Upper lobe of right lung (tissue), 1 donor: Measurements from ENCODE around the gene RILPL1. TPM values are rescaled to one million over a fixed set of nuclear protein-coding genes. Genes with fewer than 3 reads are reported as not detected.
"Not testable (repeated sequence)": the region's sequence is repeated elsewhere in the genome, so short reads cannot be mapped to it uniquely, and the experiment has no call there.

Experiments used
- ATAC-seq: fragments of 200-7000 bp; cut with Tn5 transposase; one replicate; pipeline ENCODE4 v1.9.1; 2020; ENCODE audit warnings: mild to moderate bottlenecking, moderate library complexity
- DNase-seq: peaks from one replicate; pipeline ENCODE4 v3.0.0-alpha.2; 2020
- H3K27ac ChIP-seq: fragments of 200-600 bp; one replicate; pipeline ENCODE4 v1.8.0; 2022
- H3K27me3 ChIP-seq: fragments of 200-600 bp; one replicate; pipeline ENCODE4 v1.8.0; 2022; ENCODE audit warnings: mild to moderate bottlenecking
- H3K36me3 ChIP-seq: fragments of 200-600 bp; one replicate; pipeline ENCODE4 v1.8.0; 2022
- H3K4me1 ChIP-seq: fragments of 200-600 bp; one replicate; pipeline ENCODE4 v1.8.0; 2022
- H3K4me3 ChIP-seq: fragments of 200-600 bp; one replicate; pipeline ENCODE4 v1.8.0; 2022; ENCODE audit warnings: mild to moderate bottlenecking
- H3K9me3 ChIP-seq: fragments of 200-600 bp; one replicate; pipeline ENCODE4 v1.8.0; 2022
- intact Hi-C: fragments of 100-400 bp; cut with DNase I; formaldehyde crosslinking; loops from one replicate; pipeline ENCODE4 v1.11.0; 2022
- total RNA-seq: library from RNA; stranded (reverse); fragmentation: NEBNext Ultra II Directional; extraction: Animal tissue kit (Norgen Biotek cat#: 25700); gene quantifications from one replicate; pipeline ENCODE4 v1.2.1, GENCODE V29; 2021
- TF ChIP-seq, protein P1 (sequence below): fragments of 200-600 bp; IDR thresholded peaks from one replicate; pipeline ENCODE4 v1.8.0; 2022; ENCODE audit warnings: antibody characterized with exemption
- donor health status: DM: no; HTN: yes; CAD: no; lungs with severe emphysema.

RILPL1 gene
- total RNA-seq, 1 donor from 2014 or later, result 17.9 TPM

- Histone ChIP-seq H3K27me3 (no peaks in the 10 kb centered on the region), H3K27ac (no peak overlapping the region)
- no peak for DNase-seq
Observed at GRCh38 chr12:123572391-123572790, 38.9 kb upstream of the RILPL1 start.

DNA sequence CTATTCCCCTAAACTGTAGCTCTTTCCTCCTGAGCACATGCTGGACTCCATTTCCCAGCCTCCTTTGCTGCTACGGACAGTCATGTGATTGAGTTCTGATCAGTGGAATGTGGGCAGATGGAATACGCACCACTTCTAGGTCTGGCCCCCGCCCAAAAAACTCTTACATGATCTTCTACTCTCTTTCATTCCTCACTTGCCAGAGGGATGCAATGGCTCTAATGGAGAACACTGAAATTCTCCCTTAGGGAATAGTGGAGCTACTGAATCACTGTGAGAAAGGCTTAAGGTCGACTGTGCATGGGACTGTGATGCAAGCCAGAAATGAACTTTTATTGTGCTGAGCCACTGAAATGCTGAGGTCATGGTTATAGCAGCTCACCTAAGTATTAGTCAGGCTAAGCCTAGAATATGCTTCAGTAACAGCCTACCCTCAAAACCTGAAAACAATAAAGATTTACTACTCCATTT, 37.9 kb upstream of the RILPL1 start:
- intact Hi-C loops, result no loop called here
- TF ChIP-seq, protein P1, sequence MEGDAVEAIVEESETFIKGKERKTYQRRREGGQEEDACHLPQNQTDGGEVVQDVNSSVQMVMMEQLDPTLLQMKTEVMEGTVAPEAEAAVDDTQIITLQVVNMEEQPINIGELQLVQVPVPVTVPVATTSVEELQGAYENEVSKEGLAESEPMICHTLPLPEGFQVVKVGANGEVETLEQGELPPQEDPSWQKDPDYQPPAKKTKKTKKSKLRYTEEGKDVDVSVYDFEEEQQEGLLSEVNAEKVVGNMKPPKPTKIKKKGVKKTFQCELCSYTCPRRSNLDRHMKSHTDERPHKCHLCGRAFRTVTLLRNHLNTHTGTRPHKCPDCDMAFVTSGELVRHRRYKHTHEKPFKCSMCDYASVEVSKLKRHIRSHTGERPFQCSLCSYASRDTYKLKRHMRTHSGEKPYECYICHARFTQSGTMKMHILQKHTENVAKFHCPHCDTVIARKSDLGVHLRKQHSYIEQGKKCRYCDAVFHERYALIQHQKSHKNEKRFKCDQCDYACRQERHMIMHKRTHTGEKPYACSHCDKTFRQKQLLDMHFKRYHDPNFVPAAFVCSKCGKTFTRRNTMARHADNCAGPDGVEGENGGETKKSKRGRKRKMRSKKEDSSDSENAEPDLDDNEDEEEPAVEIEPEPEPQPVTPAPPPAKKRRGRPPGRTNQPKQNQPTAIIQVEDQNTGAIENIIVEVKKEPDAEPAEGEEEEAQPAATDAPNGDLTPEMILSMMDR, result no peak
- Histone ChIP-seq H3K27ac (no peak overlapping the region), H3K4me1 (no peaks in the 10 kb centered on the region), H3K9me3 (no peaks in the 10 kb centered on the region), H3K4me3 (no peak overlapping the region), H3K36me3 (no peaks in the 10 kb centered on the region), H3K27me3 (no peaks in the 10 kb centered on the region)
- peak; percentile 78 for ATAC-seq
- DNase-seq, result no peak

More at GRCh38 chr12:123572391-123572790, 38.9 kb upstream of the RILPL1 start:
- H3K4me1 ChIP-seq, result no peaks in the 10 kb centered on the region
- TF ChIP-seq, protein P1, result no peak
- no peak for ATAC-seq
- intact Hi-C loops, result no loop called here
- no peak overlapping the region for H3K4me3 ChIP-seq
- H3K36me3 ChIP-seq, result no peaks in the 10 kb centered on the region
- no peaks in the 10 kb centered on the region for H3K9me3 ChIP-seq

DNA sequence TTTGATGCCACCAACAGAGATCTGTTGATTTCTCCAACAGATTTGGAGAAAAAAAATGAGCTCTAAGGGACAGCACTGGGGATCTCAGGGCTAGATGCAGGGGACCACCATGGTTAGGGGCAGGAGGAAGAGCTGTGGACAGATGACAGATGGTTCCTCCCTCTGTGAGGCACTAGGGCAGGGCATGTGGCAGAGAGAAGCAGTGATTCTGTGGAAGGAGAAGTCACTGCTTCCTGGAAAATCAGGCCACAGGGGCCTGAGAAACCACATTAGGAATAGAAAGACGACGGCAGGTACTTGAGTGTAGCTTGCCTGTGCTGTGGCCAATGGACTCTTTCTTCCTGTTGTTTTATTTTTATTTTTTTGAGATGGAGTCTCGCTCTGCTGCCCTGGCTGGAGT, 25.9 kb upstream of the RILPL1 start:
- H3K4me1 ChIP-seq, result no peaks in the 10 kb centered on the region
- H3K27ac ChIP-seq, result no peak overlapping the region
- TF ChIP-seq, protein P1, result no peak
- no peaks in the 10 kb centered on the region for H3K36me3 ChIP-seq
- intact Hi-C loops, result no loop called here
- H3K4me3 ChIP-seq, result no peak overlapping the region
- peak; percentile 77 for ATAC-seq
- no peaks in the 10 kb centered on the region for H3K27me3 ChIP-seq
- no peaks in the 10 kb centered on the region for H3K9me3 ChIP-seq
- no peak for DNase-seq

DNA sequence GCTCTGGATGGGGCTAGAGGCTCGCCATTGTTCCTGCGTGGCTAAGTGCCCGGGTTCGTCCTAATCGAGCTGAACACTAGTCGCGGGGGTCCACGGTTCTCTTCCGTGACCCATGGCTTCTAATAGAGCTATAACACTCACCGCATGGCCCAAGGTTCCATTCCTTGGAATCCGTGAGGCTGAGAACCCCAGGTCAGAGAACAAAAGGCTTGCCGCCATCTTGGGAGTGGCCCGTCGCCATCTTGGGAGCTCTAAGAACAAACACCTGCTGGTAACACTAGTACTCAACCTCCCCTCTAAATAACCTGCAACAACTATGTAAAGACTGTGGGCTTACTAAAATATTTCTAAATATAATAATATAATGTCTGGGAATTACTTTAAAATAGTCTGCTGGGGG, 25.0 kb upstream of the RILPL1 start:
- intact Hi-C loops, ATAC-seq, H3K27ac ChIP-seq, H3K9me3 ChIP-seq, H3K4me3 ChIP-seq, DNase-seq, H3K4me1 ChIP-seq, H3K36me3 ChIP-seq, H3K27me3 ChIP-seq: not testable (repeated sequence)

DNA sequence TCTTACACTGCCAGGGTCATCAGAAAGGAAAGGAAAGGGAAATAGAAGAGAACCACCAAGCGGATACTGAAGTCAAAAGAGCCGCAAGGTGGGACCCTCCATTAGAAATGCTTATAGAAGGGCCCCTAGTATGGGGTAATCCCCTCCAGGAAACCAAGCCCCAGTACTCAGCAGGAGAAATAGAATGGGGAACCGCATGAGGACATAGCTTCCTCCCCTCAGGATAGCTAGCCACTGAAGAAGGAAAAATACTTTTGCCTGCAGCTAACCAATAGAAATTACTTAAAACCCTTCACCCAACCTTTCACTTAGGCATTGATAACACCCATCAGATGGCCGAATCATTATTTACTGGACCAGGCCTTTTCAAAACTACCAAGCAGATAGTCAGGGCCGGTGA, 21.3 kb upstream of the RILPL1 start:
- DNase-seq, H3K9me3 ChIP-seq, H3K4me1 ChIP-seq, H3K27me3 ChIP-seq, ATAC-seq, H3K27ac ChIP-seq, H3K4me3 ChIP-seq, H3K36me3 ChIP-seq, intact Hi-C loops: not testable (repeated sequence)

GRCh38 chr12:123554136-123554535, 20.6 kb upstream of the RILPL1 start:
- DNase-seq, H3K4me1 ChIP-seq, H3K4me3 ChIP-seq, H3K27me3 ChIP-seq, H3K36me3 ChIP-seq, intact Hi-C loops, H3K9me3 ChIP-seq, ATAC-seq, H3K27ac ChIP-seq: not testable (repeated sequence)

GRCh38 chr12:123550700-123551099, 17.2 kb upstream of the RILPL1 start:
- no peaks in the 10 kb centered on the region for H3K9me3 ChIP-seq
- no peak overlapping the region for H3K27ac ChIP-seq
- intact Hi-C loops, result no loop called here
- TF ChIP-seq, protein P1, result no peak
- H3K4me1 ChIP-seq, result no peaks in the 10 kb centered on the region
- no peak for ATAC-seq
- H3K4me3 ChIP-seq, result no peak overlapping the region
- H3K36me3 ChIP-seq, result no peaks in the 10 kb centered on the region
- H3K27me3 ChIP-seq, result no peaks in the 10 kb centered on the region
- no peak for DNase-seq
